ENCODE results near the gene NDUFB8.

The NDUFB8 gene

DNA sequence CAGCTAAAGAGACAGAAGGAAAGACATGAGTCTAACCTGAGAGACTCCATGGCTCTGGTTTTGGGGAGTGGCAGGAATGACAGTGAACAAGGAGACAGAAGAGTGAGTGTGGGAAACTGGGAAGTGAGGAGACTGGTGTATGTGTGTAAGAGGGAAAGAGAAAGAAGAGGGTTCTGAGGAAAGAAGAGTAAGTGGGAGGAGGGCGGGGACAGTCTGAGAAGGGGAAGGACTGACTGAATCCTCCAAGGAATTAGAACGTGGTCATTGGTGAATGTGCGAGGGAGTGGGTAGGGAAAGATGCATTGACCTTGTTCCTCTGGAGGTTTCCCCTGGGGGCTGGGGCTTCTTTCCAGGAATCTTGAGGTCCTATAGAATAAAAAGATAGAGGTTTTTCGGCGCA lies 40.3 kb downstream of the NDUFB8 start:
- Histone ChIP-seq H3K36me3 (ENCODE audit: insufficient read depth, low read length) (0 out of 2 replicates have a peak, but pooled peaks cover 3% of the 10 kb centered on the region), H2AFZ (ENCODE audit: low read length) (no peak overlapping the region), H4K20me1 (ENCODE audit: insufficient read depth, low read length) (no peaks in the 10 kb centered on the region), H3K4me3 (ENCODE audit: low read depth, low read length, poor library complexity, severe bottlenecking) (no peak overlapping the region), H3F3A (ENCODE audit: insufficient read depth, low read length) (no peaks in the 10 kb centered on the region), H3K27ac (ENCODE audit: low read depth, low read length, poor library complexity, severe bottlenecking) (no peak overlapping the region), H3K9ac (ENCODE audit: low read length) (no peak overlapping the region), H3K4me2 (ENCODE audit: low read length) (no peak overlapping the region), H3K4me1 (ENCODE audit: insufficient read depth, low read length, severe bottlenecking) (no peaks in the 10 kb centered on the region), H3K27me3 (ENCODE audit: insufficient read depth, low read length) (no peaks in the 10 kb centered on the region), H3K9me3 (ENCODE audit: low read length) (no peaks in the 10 kb centered on the region), H3K79me2 (ENCODE audit: insufficient read depth, low read length) (no peaks in the 10 kb centered on the region), H3K9me2 (ENCODE audit: low read depth, low read length) (no peaks in the 10 kb centered on the region)
- TF ChIP-seq, protein P1, sequence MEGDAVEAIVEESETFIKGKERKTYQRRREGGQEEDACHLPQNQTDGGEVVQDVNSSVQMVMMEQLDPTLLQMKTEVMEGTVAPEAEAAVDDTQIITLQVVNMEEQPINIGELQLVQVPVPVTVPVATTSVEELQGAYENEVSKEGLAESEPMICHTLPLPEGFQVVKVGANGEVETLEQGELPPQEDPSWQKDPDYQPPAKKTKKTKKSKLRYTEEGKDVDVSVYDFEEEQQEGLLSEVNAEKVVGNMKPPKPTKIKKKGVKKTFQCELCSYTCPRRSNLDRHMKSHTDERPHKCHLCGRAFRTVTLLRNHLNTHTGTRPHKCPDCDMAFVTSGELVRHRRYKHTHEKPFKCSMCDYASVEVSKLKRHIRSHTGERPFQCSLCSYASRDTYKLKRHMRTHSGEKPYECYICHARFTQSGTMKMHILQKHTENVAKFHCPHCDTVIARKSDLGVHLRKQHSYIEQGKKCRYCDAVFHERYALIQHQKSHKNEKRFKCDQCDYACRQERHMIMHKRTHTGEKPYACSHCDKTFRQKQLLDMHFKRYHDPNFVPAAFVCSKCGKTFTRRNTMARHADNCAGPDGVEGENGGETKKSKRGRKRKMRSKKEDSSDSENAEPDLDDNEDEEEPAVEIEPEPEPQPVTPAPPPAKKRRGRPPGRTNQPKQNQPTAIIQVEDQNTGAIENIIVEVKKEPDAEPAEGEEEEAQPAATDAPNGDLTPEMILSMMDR (IDR thresholded peaks at IDR 0.05; ENCODE audit: low read length): no peak
- TF ChIP-seq EZH2 (IDR thresholded peaks at IDR 0.05; ENCODE audit: borderline replicate concordance, low read length): no peak

- Histone ChIP-seq H3K9ac (ENCODE audit: low read length) (no peak overlapping the region), H4K20me1 (ENCODE audit: insufficient read depth, low read length) (no peaks in the 10 kb centered on the region), H3K27me3 (ENCODE audit: insufficient read depth, low read length) (no peaks in the 10 kb centered on the region), H3K4me3 (ENCODE audit: low read depth, low read length, poor library complexity, severe bottlenecking) (no peak overlapping the region), H3K4me2 (ENCODE audit: low read length) (no peak overlapping the region), H3K9me2 (ENCODE audit: low read depth, low read length) (no peaks in the 10 kb centered on the region), H3K79me2 (ENCODE audit: insufficient read depth, low read length) (no peaks in the 10 kb centered on the region), H3K27ac (ENCODE audit: low read depth, low read length, poor library complexity, severe bottlenecking) (no peak overlapping the region), H3K36me3 (ENCODE audit: insufficient read depth, low read length) (0 out of 2 replicates have a peak, but pooled peaks cover 3% of the 10 kb centered on the region), H3F3A (ENCODE audit: insufficient read depth, low read length) (no peaks in the 10 kb centered on the region), H3K9me3 (ENCODE audit: low read length) (no peaks in the 10 kb centered on the region), H2AFZ (ENCODE audit: low read length) (no peak overlapping the region), H3K4me1 (ENCODE audit: insufficient read depth, low read length, severe bottlenecking) (peaks cover 3% of the 10 kb centered on the region)
- TF ChIP-seq, protein P1 (IDR thresholded peaks at IDR 0.05; ENCODE audit: low read length): no peak
- no peak for TF ChIP-seq EZH2 (IDR thresholded peaks at IDR 0.05; ENCODE audit: borderline replicate concordance, low read length)
These were observed 42.1 kb downstream of the NDUFB8 start for GRCh38 chr10:100487529-100487928.

DNA sequence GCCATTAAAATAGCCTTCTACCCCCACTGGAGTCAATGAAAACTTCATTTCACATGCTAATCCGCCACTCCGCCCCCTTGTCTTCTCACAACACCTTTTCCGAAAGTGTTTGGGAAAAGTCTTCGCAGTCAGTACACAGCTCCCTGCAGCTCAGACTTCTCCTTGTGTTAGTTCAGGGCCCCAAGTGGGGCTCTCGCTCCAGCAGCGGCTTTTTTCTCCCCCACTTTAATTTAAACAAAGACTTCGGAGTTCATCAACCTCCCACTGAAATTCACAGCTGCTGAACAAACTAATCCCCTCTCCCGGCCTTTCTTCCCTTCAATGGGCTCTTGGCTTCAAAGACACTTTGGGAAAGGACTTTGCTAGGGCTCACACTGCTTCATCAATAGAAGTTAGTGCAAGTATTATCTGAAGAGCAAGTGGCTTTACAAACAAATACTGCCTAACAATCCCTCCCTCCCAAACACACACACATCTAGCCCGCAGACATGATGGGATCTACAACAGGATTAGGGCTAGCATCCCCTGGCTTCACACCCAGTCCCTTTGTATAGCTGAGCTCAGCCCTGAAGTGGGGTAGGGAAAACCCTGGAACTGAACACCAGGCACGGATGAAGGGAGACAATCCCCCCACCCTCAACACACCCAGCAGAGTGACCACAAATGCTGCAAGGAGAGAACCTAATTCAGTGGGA lies 43.7 kb downstream of the NDUFB8 start:
- H3K36me3 ChIP-seq (ENCODE audit: insufficient read depth, low read length): no peaks in the 10 kb centered on the region
- no peaks in the 10 kb centered on the region for H3K79me2 ChIP-seq (ENCODE audit: insufficient read depth, low read length)
- TF ChIP-seq, protein P1 (IDR thresholded peaks at IDR 0.05; ENCODE audit: low read length): no peak
- TF ChIP-seq EZH2 (IDR thresholded peaks at IDR 0.05; ENCODE audit: borderline replicate concordance, low read length): no peak
- H4K20me1 ChIP-seq (ENCODE audit: insufficient read depth, low read length): no peaks in the 10 kb centered on the region
- H3K4me1 ChIP-seq (ENCODE audit: insufficient read depth, low read length, severe bottlenecking): peaks cover 14% of the 10 kb centered on the region
- no peaks in the 10 kb centered on the region for H3K9me2 ChIP-seq (ENCODE audit: low read depth, low read length)
- no peak overlapping the region for H3K27ac ChIP-seq (ENCODE audit: low read depth, low read length, poor library complexity, severe bottlenecking)
- no peak overlapping the region for H2AFZ ChIP-seq (ENCODE audit: low read length)
- no peak overlapping the region for H3K4me2 ChIP-seq (ENCODE audit: low read length)
- H3K9me3 ChIP-seq (ENCODE audit: low read length): no peaks in the 10 kb centered on the region
- no peaks in the 10 kb centered on the region for H3F3A ChIP-seq (ENCODE audit: insufficient read depth, low read length)
- H3K4me3 ChIP-seq (ENCODE audit: low read depth, low read length, poor library complexity, severe bottlenecking): no peak overlapping the region
- no peaks in the 10 kb centered on the region for H3K27me3 ChIP-seq (ENCODE audit: insufficient read depth, low read length)
- H3K9ac ChIP-seq (ENCODE audit: low read length): no peak overlapping the region

All from OCI-LY1 (cell line).